Ascending aorta (tissue), 2 donors: ENCODE data around the gene CNOT4. TPM values are rescaled to one million over a fixed set of nuclear protein-coding genes. Genes with fewer than 3 reads are reported as not detected.

Experiments used
- DNase-seq, 2 donors: peaks; one replicate each; pipeline ENCODE4 v3.0.0-alpha.2; 2019; ENCODE audit warnings: low spot score in 2 of 2
- H3K27ac ChIP-seq, 2 donors: fragments of 200-600 bp; sonication (generic); one replicate each; pipeline ENCODE4 v1.5.1; 2016 to 2017; ENCODE audit warnings: mild to moderate bottlenecking in 1 of 2
- H3K27me3 ChIP-seq: fragments of 200-600 bp; sonication (generic); one replicate; pipeline ENCODE4 v1.5.1; 2017
- H3K36me3 ChIP-seq, 2 donors: fragments of 200-600 bp; sonication (generic); one replicate each; pipeline ENCODE4 v1.5.1; 2016
- H3K4me1 ChIP-seq, 2 donors: fragments of 200-600 bp; sonication (generic); one replicate each; pipeline ENCODE4 v1.5.1; 2016 to 2017; ENCODE audit warnings: mild to moderate bottlenecking in 1 of 2
- H3K4me3 ChIP-seq, 2 donors: fragments of 200-600 bp; sonication (generic); one replicate each; pipeline ENCODE4 v1.5.1; 2016 to 2017; ENCODE audit warnings: mild to moderate bottlenecking in 1 of 2
- H3K9me3 ChIP-seq, 2 donors: fragments of 200-600 bp; sonication (generic); one replicate each; pipeline ENCODE4 v1.5.1; 2016
- CTCF ChIP-seq, 3 experiments: fragments of 200-600 bp in 2 of 3; fragments of 450-650 bp in 1 of 3; sonication (generic) in 2 of 3; IDR thresholded peaks; one replicate each; pipeline ENCODE4 v1.5.1; 2016 to 2019; ENCODE audit warnings: antibody characterized with exemption in 3 of 3, mild to moderate bottlenecking in 1 of 3, moderate library complexity in 1 of 3
- intact Hi-C: fragments of 100-400 bp; cut with DNase I; formaldehyde crosslinking; loops from one replicate; pipeline ENCODE4 v1.15.1; 2023
- total RNA-seq: library from RNA; depleted of rRNA; stranded (reverse); fragments of >200 nt; gene quantifications from one replicate; pipeline ENCODE4 v1.1.0, GENCODE V29; 2016

CNOT4 gene
- total RNA-seq, 1 donor from 2014 or later: 14.8 TPM

- Histone ChIP-seq H3K27ac (no peak overlapping the region), H3K9me3 (no peaks in the 10 kb centered on the region), H3K4me1 (no peaks in the 10 kb centered on the region), H3K36me3 (no peaks in the 10 kb centered on the region), H3K4me3 (no peak overlapping the region), H3K27me3 (no peaks in the 10 kb centered on the region)
- no peak for TF ChIP-seq CTCF (IDR thresholded peaks at IDR 0.05)
- intact Hi-C loops: no loop called here
- DNase-seq: no peak
Measured at GRCh38 chr7:135380351-135380750, 129.6 kb downstream of the CNOT4 start.

GRCh38 chr7:135377171-135377570 is 132.7 kb downstream of the CNOT4 start:
- TF ChIP-seq CTCF (IDR thresholded peaks at IDR 0.05): no peak
- Histone ChIP-seq H3K4me1 (no peaks in the 10 kb centered on the region), H3K4me3 (no peak overlapping the region), H3K27me3 (no peaks in the 10 kb centered on the region), H3K36me3 (no peaks in the 10 kb centered on the region), H3K9me3 (no peaks in the 10 kb centered on the region), H3K27ac (no peak overlapping the region)
- intact Hi-C loops: no loop called here
- DNase-seq: no peak

- no peak for DNase-seq
- H3K36me3 ChIP-seq: no peaks in the 10 kb centered on the region
- H3K4me1 ChIP-seq: no peaks in the 10 kb centered on the region
- no peak for TF ChIP-seq CTCF (IDR thresholded peaks at IDR 0.05)
- intact Hi-C loops: no loop called here
- H3K27ac ChIP-seq: no peak overlapping the region
- H3K4me3 ChIP-seq: no peak overlapping the region
- H3K27me3 ChIP-seq: no peaks in the 10 kb centered on the region
- no peaks in the 10 kb centered on the region for H3K9me3 ChIP-seq
Measured at GRCh38 chr7:135375908-135376699, 133.8 kb downstream of the CNOT4 start.

GRCh38 chr7:135374736-135375135 is 135.2 kb downstream of the CNOT4 start:
- H3K4me3 ChIP-seq: no peak overlapping the region
- DNase-seq: no peak
- H3K27me3 ChIP-seq: no peaks in the 10 kb centered on the region
- no peaks in the 10 kb centered on the region for H3K36me3 ChIP-seq
- no peak overlapping the region for H3K27ac ChIP-seq
- no peak for TF ChIP-seq CTCF (IDR thresholded peaks at IDR 0.05)
- H3K9me3 ChIP-seq: no peaks in the 10 kb centered on the region
- H3K4me1 ChIP-seq: no peaks in the 10 kb centered on the region
- intact Hi-C loops: no loop called here

- Histone ChIP-seq H3K9me3 (no peaks in the 10 kb centered on the region), H3K4me3 (no peak overlapping the region), H3K27me3 (no peaks in the 10 kb centered on the region), H3K27ac (no peak overlapping the region), H3K4me1 (no peaks in the 10 kb centered on the region), H3K36me3 (no peaks in the 10 kb centered on the region)
- TF ChIP-seq CTCF (IDR thresholded peaks at IDR 0.05): no peak
- intact Hi-C loops: no loop called here
- no peak for DNase-seq
Measured at GRCh38 chr7:135372222-135372621, 137.7 kb downstream of the CNOT4 start.
